T-cell (primary cell): ENCODE measurements around the gene THPO. TPM values are rescaled to one million over a fixed set of nuclear protein-coding genes. Genes with fewer than 3 reads are reported as not detected.

Experiments
- ATAC-seq, 4 experiments: fragments of 200-7000 bp in 3 of 4; fragments of 150-1000 bp in 1 of 4; cut with Tn5 transposase; replicated peaks in 1 of 4; 1 replicate in 3 of 4; 2 replicates in 1 of 4; pipeline ENCODE4 v1.10.0; 2021; ENCODE audit warnings: moderate library complexity in 3 of 4, mild to moderate bottlenecking in 2 of 4, moderate number of reproducible peaks in 1 of 4
- CTCF ChIA-PET, 2 donors: fragments of 300-600 bp; sonication (Branson Sonifier 250); formaldehyde crosslinking; loops; one replicate each; lab custom pipeline; 2022; ENCODE audit warnings: antibody characterized with exemption in 2 of 2; lab: Charles Lee
- POLR2A ChIA-PET, 2 donors: fragments of 300-600 bp; sonication (Branson Sonifier 250); formaldehyde crosslinking; loops; one replicate each; lab custom pipeline; 2022; ENCODE audit warnings: antibody characterized with exemption in 2 of 2; lab: Charles Lee
- DNase-seq, 35 experiments: peaks; one replicate each; pipeline versions ENCODE4 v3.0.0 to v3.0.0-alpha.2; 2013 to 2023
- H3K27ac ChIP-seq: one replicate; pipeline ENCODE4 v1.5.1; 2013; ENCODE audit warnings: low read length
- H3K27me3 ChIP-seq, 2 experiments: replicated peaks in 1 of 2; 1 replicate in 1 of 2; 2 replicates in 1 of 2; pipeline versions ENCODE4 v1.6.1 to v1.7.0; 2013; ENCODE audit warnings: low read length in 1 of 2, mixed read lengths in 1 of 2; ENCODE audit not compliant: control insufficient read depth in 2 of 2, insufficient read depth in 2 of 2; ENCODE audit errors: extremely low read depth in 1 of 2
- H3K36me3 ChIP-seq, 2 donors: 1 replicate in 1 of 2; 2 replicates in 1 of 2; pipeline versions ENCODE4 v1.6.1 to v1.7.0; 2013; ENCODE audit warnings: low read length in 1 of 2; ENCODE audit not compliant: control insufficient read depth in 2 of 2, insufficient read depth in 1 of 2; ENCODE audit errors: extremely low read depth in 1 of 2
- H3K4me1 ChIP-seq, 2 experiments: 1 replicate in 1 of 2; 2 replicates in 1 of 2; pipeline versions ENCODE4 v1.6.1 to v1.7.0; 2013; ENCODE audit warnings: low read length in 2 of 2, mixed read lengths in 1 of 2; ENCODE audit not compliant: insufficient read depth in 2 of 2, control insufficient read depth in 1 of 2; ENCODE audit errors: extremely low read depth in 1 of 2
- H3K4me3 ChIP-seq, 2 donors: 1 replicate in 1 of 2; 2 replicates in 1 of 2; pipeline versions ENCODE4 v1.5.1 to v1.7.0; 2013; ENCODE audit warnings: mild to moderate bottlenecking in 2 of 2, low read length in 1 of 2, moderate library complexity in 1 of 2; ENCODE audit not compliant: control insufficient read depth in 1 of 2; ENCODE audit errors: extremely low read depth in 1 of 2
- H3K9me3 ChIP-seq: 2 replicates; pipeline ENCODE4 v1.7.0; 2013
- H3K27ac Mint-ChIP-seq, 2 donors: one replicate each; pipeline ENCODE4 v1.8.0; 2020 to 2021; ENCODE audit warnings: mild to moderate bottlenecking in 2 of 2, mixed read lengths in 2 of 2
- H3K27me3 Mint-ChIP-seq, 2 donors: one replicate each; pipeline ENCODE4 v1.8.0; 2021 to 2022; ENCODE audit warnings: mixed read lengths in 2 of 2
- H3K36me3 Mint-ChIP-seq: one replicate; pipeline ENCODE4 v1.8.0; 2021; ENCODE audit warnings: mixed read lengths
- H3K4me1 Mint-ChIP-seq, 3 donors: one replicate each; pipeline ENCODE4 v1.8.0; 2020 to 2022; ENCODE audit warnings: mixed read lengths in 3 of 3, mild to moderate bottlenecking in 1 of 3
- H3K4me3 Mint-ChIP-seq, 3 donors: one replicate each; pipeline ENCODE4 v1.8.0; 2020 to 2022; ENCODE audit warnings: mild to moderate bottlenecking in 3 of 3, mixed read lengths in 3 of 3, moderate library complexity in 3 of 3
- H3K9me3 Mint-ChIP-seq, 3 donors: one replicate each; pipeline ENCODE4 v1.8.0; 2020 to 2022; ENCODE audit warnings: mixed read lengths in 3 of 3
- WGBS: methylation state at CpG from one replicate; pipeline ENCODE4 v1.1.5; 2013; ENCODE audit warnings: missing lambda C conversion rate; ENCODE audit not compliant: insufficient coverage; 5-methylcytosine and 5-hydroxymethylcytosine counted together
- total RNA-seq, 35 experiments: library from RNA in 6 of 35; stranded (reverse) in 6 of 35; fragments of 120-200 nt in 1 of 35; gene quantifications; one replicate each; pipeline versions ENCODE4 v1.2.1 to v1.2.4 and lab custom pipeline; 2013 to 2026

The THPO gene
- total RNA-seq, 5 donors from 2014 or later (not counting 1 experiment from before 2014, with no cell fraction given), result not detected

- Mint-ChIP-seq H3K4me1 (peaks cover 37 to 44% (median 38%) of the 10 kb centered on the region in 3 donors), H3K27ac (peak overlapping the region in 1 of 2 donors; percentile 76), H3K36me3 (peaks cover 44% of the 10 kb centered on the region), H3K4me3 (no peak overlapping the region), H3K9me3 (no peaks in the 10 kb centered on the region), H3K27me3 (no peaks in the 10 kb centered on the region)
- Histone ChIP-seq H3K36me3 (peaks cover 29 to 67% of the 10 kb centered on the region in 2 donors), H3K27ac (no peak overlapping the region), H3K4me1 (peaks cover 6 to 25% of the 10 kb centered on the region in 2 experiments), H3K9me3 (no peaks in the 10 kb centered on the region), H3K4me3 (no peak overlapping the region), H3K27me3 (no peaks in the 10 kb centered on the region)
- CTCF ChIA-PET, result no interaction called here
- POLR2A ChIA-PET, result no interaction called here
- no peak for DNase-seq
- no peak for ATAC-seq
- WGBS, result 91% methylated on average over 6 of the region's 10 CpGs
Observed at GRCh38 chr3:184332370-184333090, 45.5 kb downstream of the THPO start.

GRCh38 chr3:184328516-184328915 is 49.5 kb downstream of the THPO start:
- CTCF ChIA-PET, result no interaction called here
- no peak overlapping the region for H3K4me3 Mint-ChIP-seq

GRCh38 chr3:184327171-184327570 is 50.8 kb downstream of the THPO start:
- POLR2A ChIA-PET, result interaction anchor here in 1 of 2 donors (0.6 kb wide), 1 partner anchor 62 kb away, joined by 3 read pairs; no protein-coding TSS in a partner anchor

More at GRCh38 chr3:184328516-184328915, 49.5 kb downstream of the THPO start:
- no peaks in the 10 kb centered on the region for H3K27me3 Mint-ChIP-seq
- Histone ChIP-seq H3K27me3 (no peaks in the 10 kb centered on the region), H3K4me1 (no peaks in the 10 kb centered on the region), H3K36me3 (peaks cover 43 to 88% of the 10 kb centered on the region in 2 donors), H3K4me3 (no peak overlapping the region), H3K27ac (no peak overlapping the region), H3K9me3 (no peaks in the 10 kb centered on the region)
- H3K9me3 Mint-ChIP-seq, result no peaks in the 10 kb centered on the region
- H3K36me3 Mint-ChIP-seq, result peaks cover 68% of the 10 kb centered on the region
- ATAC-seq (no peak), DNase-seq (no peak)
- H3K4me1 Mint-ChIP-seq, result peaks cover 5 to 12% (median 7%) of the 10 kb centered on the region in 3 donors
- H3K27ac Mint-ChIP-seq, result peak overlapping the region; percentile 10 to 58
- WGBS, result 100% methylated on average over 2 of the region's 3 CpGs
- POLR2A ChIA-PET, result no interaction called here

GRCh38 chr3:184325715-184326369 is 52.2 kb downstream of the THPO start:
- Mint-ChIP-seq H3K27ac (peak overlapping the region in 1 of 2 donors; percentile 22), H3K36me3 (peaks cover 74% of the 10 kb centered on the region), H3K9me3 (no peaks in the 10 kb centered on the region), H3K4me3 (no peak overlapping the region), H3K27me3 (no peaks in the 10 kb centered on the region), H3K4me1 (no peaks in the 10 kb centered on the region)
- WGBS, result 67% methylated on average over 1 of the region's 6 CpGs
- Histone ChIP-seq H3K27ac (no peak overlapping the region), H3K36me3 (peaks cover 53 to 89% of the 10 kb centered on the region in 2 donors), H3K27me3 (no peaks in the 10 kb centered on the region), H3K4me1 (no peaks in the 10 kb centered on the region), H3K4me3 (no peak overlapping the region), H3K9me3 (no peaks in the 10 kb centered on the region)
- DNase-seq, result no peak
- POLR2A ChIA-PET, result no interaction called here
- CTCF ChIA-PET, result interaction anchor here in 1 of 2 donors (0.6 kb wide), 1 partner anchor 429 kb away, joined by 3 read pairs; no protein-coding TSS in a partner anchor
- ATAC-seq, result no peak

More at GRCh38 chr3:184327171-184327570, 50.8 kb downstream of the THPO start:
- CTCF ChIA-PET, result no interaction called here
- H3K36me3 ChIP-seq, result peaks cover 49 to 89% of the 10 kb centered on the region in 2 donors
- H3K4me3 ChIP-seq, result no peak overlapping the region
- DNase-seq (no peak), ATAC-seq (no peak)
- H3K36me3 Mint-ChIP-seq, result peaks cover 73% of the 10 kb centered on the region
- no peaks in the 10 kb centered on the region for H3K9me3 ChIP-seq
- no peak overlapping the region for H3K27ac Mint-ChIP-seq
- H3K4me1 ChIP-seq, result no peaks in the 10 kb centered on the region
- 97% methylated on average over 18 of the region's 21 CpGs for WGBS
- no peak overlapping the region for H3K27ac ChIP-seq
- no peaks in the 10 kb centered on the region for H3K4me1 Mint-ChIP-seq
- no peak overlapping the region for H3K4me3 Mint-ChIP-seq
- H3K27me3 Mint-ChIP-seq, result no peaks in the 10 kb centered on the region
- no peaks in the 10 kb centered on the region for H3K27me3 ChIP-seq
- H3K9me3 Mint-ChIP-seq, result no peaks in the 10 kb centered on the region

- WGBS, result 95% methylated on average over 13 of the region's 13 CpGs
- POLR2A ChIA-PET, result no interaction called here
- H3K27ac ChIP-seq, result no peak overlapping the region
Observed at GRCh38 chr3:184325269-184325668, 52.7 kb downstream of the THPO start.

GRCh38 chr3:184323696-184324095 is 54.3 kb downstream of the THPO start:
- peaks cover 0 to 5% of the 10 kb centered on the region in 2 experiments for H3K4me1 ChIP-seq
- H3K36me3 ChIP-seq, result peaks cover 51 to 94% of the 10 kb centered on the region in 2 donors
- H3K27ac Mint-ChIP-seq, result no peak overlapping the region
- POLR2A ChIA-PET, result no interaction called here
- CTCF ChIA-PET, result interaction anchor here in 1 of 2 donors (0.5 kb wide), 1 partner anchor 1110 kb away, joined by 8 read pairs; no protein-coding TSS in a partner anchor
- no peaks in the 10 kb centered on the region for H3K27me3 ChIP-seq
- no peaks in the 10 kb centered on the region for H3K27me3 Mint-ChIP-seq
- no peaks in the 10 kb centered on the region for H3K9me3 ChIP-seq
- WGBS, result 98% methylated on average over 8 of the region's 8 CpGs
- no peak overlapping the region for H3K4me3 Mint-ChIP-seq
- no peak overlapping the region for H3K27ac ChIP-seq
- H3K9me3 Mint-ChIP-seq, result no peaks in the 10 kb centered on the region
- DNase-seq (no peak), ATAC-seq (no peak)
- no peak overlapping the region for H3K4me3 ChIP-seq
- H3K4me1 Mint-ChIP-seq, result peaks cover 5 to 7% (median 7%) of the 10 kb centered on the region in 3 donors
- peaks cover 67% of the 10 kb centered on the region for H3K36me3 Mint-ChIP-seq

More at GRCh38 chr3:184325269-184325668, 52.7 kb downstream of the THPO start:
- Mint-ChIP-seq H3K27ac (peak overlapping the region in 1 of 2 donors; percentile 22), H3K4me3 (no peak overlapping the region), H3K4me1 (no peaks in the 10 kb centered on the region), H3K9me3 (no peaks in the 10 kb centered on the region), H3K27me3 (no peaks in the 10 kb centered on the region), H3K36me3 (peaks cover 78% of the 10 kb centered on the region)
- no peak for DNase-seq
- CTCF ChIA-PET, result no interaction called here
- Histone ChIP-seq H3K36me3 (peaks cover 52 to 92% of the 10 kb centered on the region in 2 donors), H3K27me3 (no peaks in the 10 kb centered on the region), H3K4me3 (no peak overlapping the region), H3K9me3 (no peaks in the 10 kb centered on the region), H3K4me1 (no peaks in the 10 kb centered on the region)
- no peak for ATAC-seq
